ENCODE data around the gene MSI2. TPM values are rescaled to one million over a fixed set of nuclear protein-coding genes. Genes with fewer than 3 reads are reported as not detected.
A peak's percentile ranks its signal among the peaks of the same experiment; 100 is the strongest.

Gene MSI2
- total and polyA plus RNA-seq, 9 of the 15 experiments (the other 6 are each of a cell fraction or from before 2014, with no cell fraction given), result 4.6 to 61.8 (median 42.4) TPM

GRCh38 chr17:57605675-57606105 lies 349.4 kb downstream of the MSI2 start:
- POLR2A ChIA-PET, result no interaction called here
- 83% methylated on average over 4 of the region's 5 CpGs for WGBS (ENCODE audit: insufficient coverage, low coverage, missing lambda C conversion rate)

GRCh38 chr17:57606111-57606875 lies 350.0 kb downstream of the MSI2 start:
- Histone ChIP-seq H4K20me1 (replicated peaks; ENCODE audit: control insufficient read depth, insufficient read depth, low read length) (0 out of 2 replicates have a peak, but pooled peaks cover 3% of the 10 kb centered on the region), H3K79me2 (ENCODE audit: control insufficient read depth, insufficient read depth, low read length) (no peaks in the 10 kb centered on the region), H3K9ac (ENCODE audit: insufficient read depth in 1 of 2, low read depth in 2 of 2, low read length in 2 of 2) (no peak overlapping the region), H2AFZ (ENCODE audit: low read depth, low read length) (no peak overlapping the region), H3K27me3 (ENCODE audit: control insufficient read depth in 2 of 2, insufficient read depth in 2 of 2, low read length in 2 of 2) (no peaks in the 10 kb centered on the region), H3K9me1 (ENCODE audit: control insufficient read depth, insufficient read depth, low read length) (peaks cover 3% of the 10 kb centered on the region), H3K4me2 (ENCODE audit: insufficient read depth, low read length) (no peak overlapping the region), H3K4me3 (no peak overlapping the region), H3K36me3 (ENCODE audit: control insufficient read depth, insufficient read depth, low read length) (peaks cover 2% of the 10 kb centered on the region; the same call in 1 of the 3 replicates), H3K27ac (ENCODE audit: extremely low read depth, low read depth, low read length) (no peak overlapping the region), H3K9me3 (replicated peaks; ENCODE audit: control insufficient read depth, insufficient read depth, low read depth, low read length) (no peaks in the 10 kb centered on the region), H3K4me1 (replicated peaks in 1 of 2; ENCODE audit: control insufficient read depth in 2 of 2, insufficient read depth in 2 of 2, low read length in 2 of 2) (peaks cover 0 to 6% of the 10 kb centered on the region in 2 experiments; a peak in 3 of 5 replicates)
- in situ Hi-C loops (cut with MboI) (no loop called here), intact Hi-C loops (cut with micrococcal nuclease) (no loop called here)
- ATAC-seq, result no peak
- WGBS (ENCODE audit: insufficient coverage, low coverage, missing lambda C conversion rate), result 86% methylated on average over 6 of the region's 6 CpGs
- FAIRE-seq, result no peak
- BruUV-seq (replicated peaks), result no TSS peak
- CTCF ChIA-PET (ENCODE audit: low intra/inter-chr PET ratio), result no interaction called here
- POLR2A ChIA-PET, result no interaction called here
- no peak for DNase-seq (ENCODE audit: extremely low read depth in 1 of 4, low spot score in 3 of 4)
- TF ChIP-seq, protein P1, sequence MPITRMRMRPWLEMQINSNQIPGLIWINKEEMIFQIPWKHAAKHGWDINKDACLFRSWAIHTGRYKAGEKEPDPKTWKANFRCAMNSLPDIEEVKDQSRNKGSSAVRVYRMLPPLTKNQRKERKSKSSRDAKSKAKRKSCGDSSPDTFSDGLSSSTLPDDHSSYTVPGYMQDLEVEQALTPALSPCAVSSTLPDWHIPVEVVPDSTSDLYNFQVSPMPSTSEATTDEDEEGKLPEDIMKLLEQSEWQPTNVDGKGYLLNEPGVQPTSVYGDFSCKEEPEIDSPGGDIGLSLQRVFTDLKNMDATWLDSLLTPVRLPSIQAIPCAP (CRISPR knock-in tag; IDR thresholded peaks at IDR 0.05; ENCODE audit: borderline replicate concordance), result no peak
- TF ChIP-seq ZBTB9 (CRISPR knock-in tag; IDR thresholded peaks at IDR 0.05), result no peak
- no peak for TF ChIP-seq RBM39 (optimal IDR thresholded peaks at IDR 0.05; ENCODE audit: low read depth, low read length)
- TF ChIP-seq ZNF785 (CRISPR knock-in tag; IDR thresholded peaks at IDR 0.05), result no peak
- TF ChIP-seq, protein P2, sequence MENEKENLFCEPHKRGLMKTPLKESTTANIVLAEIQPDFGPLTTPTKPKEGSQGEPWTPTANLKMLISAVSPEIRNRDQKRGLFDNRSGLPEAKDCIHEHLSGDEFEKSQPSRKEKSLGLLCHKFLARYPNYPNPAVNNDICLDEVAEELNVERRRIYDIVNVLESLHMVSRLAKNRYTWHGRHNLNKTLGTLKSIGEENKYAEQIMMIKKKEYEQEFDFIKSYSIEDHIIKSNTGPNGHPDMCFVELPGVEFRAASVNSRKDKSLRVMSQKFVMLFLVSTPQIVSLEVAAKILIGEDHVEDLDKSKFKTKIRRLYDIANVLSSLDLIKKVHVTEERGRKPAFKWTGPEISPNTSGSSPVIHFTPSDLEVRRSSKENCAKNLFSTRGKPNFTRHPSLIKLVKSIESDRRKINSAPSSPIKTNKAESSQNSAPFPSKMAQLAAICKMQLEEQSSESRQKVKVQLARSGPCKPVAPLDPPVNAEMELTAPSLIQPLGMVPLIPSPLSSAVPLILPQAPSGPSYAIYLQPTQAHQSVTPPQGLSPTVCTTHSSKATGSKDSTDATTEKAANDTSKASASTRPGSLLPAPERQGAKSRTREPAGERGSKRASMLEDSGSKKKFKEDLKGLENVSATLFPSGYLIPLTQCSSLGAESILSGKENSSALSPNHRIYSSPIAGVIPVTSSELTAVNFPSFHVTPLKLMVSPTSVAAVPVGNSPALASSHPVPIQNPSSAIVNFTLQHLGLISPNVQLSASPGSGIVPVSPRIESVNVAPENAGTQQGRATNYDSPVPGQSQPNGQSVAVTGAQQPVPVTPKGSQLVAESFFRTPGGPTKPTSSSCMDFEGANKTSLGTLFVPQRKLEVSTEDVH (IDR thresholded peaks at IDR 0.05; ENCODE audit: low read depth, partially characterized antibody), result no peak
- TF ChIP-seq HMGN3 (IDR thresholded peaks at IDR 0.05; ENCODE audit: borderline replicate concordance, extremely low read depth, insufficient read length, low read depth, low read length), result no peak
- no peak for TF ChIP-seq NFIX (CRISPR knock-in tag; IDR thresholded peaks at IDR 0.05; ENCODE audit: low read depth)
- no peak for TF ChIP-seq ZNF354B (CRISPR knock-in tag; IDR thresholded peaks at IDR 0.05)

More at GRCh38 chr17:57605675-57606105, 349.4 kb downstream of the MSI2 start:
- no peak overlapping the region for H3K4me2 ChIP-seq (ENCODE audit: insufficient read depth, low read length)
- no peak overlapping the region for H3K4me3 ChIP-seq
- peaks cover 3% of the 10 kb centered on the region for H3K9me1 ChIP-seq (ENCODE audit: control insufficient read depth, insufficient read depth, low read length)
- BruUV-seq (replicated peaks), result no TSS peak
- no peak overlapping the region for H3K9ac ChIP-seq (ENCODE audit: insufficient read depth in 1 of 2, low read depth in 2 of 2, low read length in 2 of 2)
- peaks cover 0 to 4% of the 10 kb centered on the region in 2 experiments; a peak in 2 of 5 replicates for H3K4me1 ChIP-seq (replicated peaks in 1 of 2; ENCODE audit: control insufficient read depth in 2 of 2, insufficient read depth in 2 of 2, low read length in 2 of 2)
- no peaks in the 10 kb centered on the region for H3K79me2 ChIP-seq (ENCODE audit: control insufficient read depth, insufficient read depth, low read length)
- intact Hi-C loops (cut with micrococcal nuclease) (no loop called here), in situ Hi-C loops (cut with MboI) (no loop called here)
- H3K9me3 ChIP-seq (replicated peaks; ENCODE audit: control insufficient read depth, insufficient read depth, low read depth, low read length), result no peaks in the 10 kb centered on the region
- H3K27me3 ChIP-seq (ENCODE audit: control insufficient read depth in 2 of 2, insufficient read depth in 2 of 2, low read length in 2 of 2), result no peaks in the 10 kb centered on the region
- 0 out of 2 replicates have a peak, but pooled peaks cover 3% of the 10 kb centered on the region for H4K20me1 ChIP-seq (replicated peaks; ENCODE audit: control insufficient read depth, insufficient read depth, low read length)
- DNase-seq (ENCODE audit: extremely low read depth in 1 of 4, low spot score in 3 of 4), result no peak
- no peak overlapping the region for H2AFZ ChIP-seq (ENCODE audit: low read depth, low read length)
- CTCF ChIA-PET (ENCODE audit: low intra/inter-chr PET ratio), result interaction anchor here (0.6 kb wide), 1 partner anchor 58 kb away, joined by 3 read pairs; no protein-coding TSS in a partner anchor
- H3K27ac ChIP-seq (ENCODE audit: extremely low read depth, low read depth, low read length), result no peak overlapping the region
- no peak for FAIRE-seq
- ATAC-seq, result no peak
- no peak for TF ChIP-seq ELF1 (tag; IDR thresholded peaks at IDR 0.05)
- TF ChIP-seq NFIC (IDR thresholded peaks at IDR 0.05), result 0 out of 2 replicates have a peak, but pooled peaks have one; percentile 61
- H3K36me3 ChIP-seq (ENCODE audit: control insufficient read depth, insufficient read depth, low read length), result peaks cover 8% of the 10 kb centered on the region; the same call in 2 of the 3 replicates

All from K562 (cell line).